K562 (cell line): Measurements from ENCODE around the gene OXSM. TPM values are rescaled to one million over a fixed set of nuclear protein-coding genes. Genes with fewer than 3 reads are reported as not detected.

Experiments used
- CREBBP ChIP-seq: IDR thresholded peaks from one replicate; pipeline ENCODE4 v1.6.1; 2012; ENCODE audit warnings: low read depth, mild to moderate bottlenecking, control low read depth, inconsistent platforms, low read length
- ELF1 ChIP-seq: fragments of 200-800 bp; sonication (Bioruptor generic); IDR thresholded peaks from 2 replicates; pipeline ENCODE4 v1.6.1; 2016; ENCODE audit warnings: missing genetic modification characterization, missing compliant biosample characterization
- FOXA3 ChIP-seq, 2 experiments: fragments of 450-650 bp in 1 of 2; sonication (generic) in 1 of 2; formaldehyde crosslinking; IDR thresholded peaks in 1 of 2; conservative IDR thresholded peaks in 1 of 2; 2 replicates each; pipeline versions ENCODE4 v1.4.0 to v1.8.0; 2020 to 2022; ENCODE audit warnings: mild to moderate bottlenecking in 2 of 2, missing genetic modification reagents in 1 of 2
- FOXO4 ChIP-seq: fragments of 450-650 bp; formaldehyde crosslinking; IDR thresholded peaks from 2 replicates; pipeline ENCODE4 v1.4.0; 2020; ENCODE audit warnings: mild to moderate bottlenecking, moderate library complexity
- HNRNPLL ChIP-seq: fragments of 200-400 bp; formaldehyde crosslinking; IDR thresholded peaks from 2 replicates; pipeline ENCODE4 v1.6.1; 2017; ENCODE audit warnings: low read length, low read depth, mild to moderate bottlenecking; ENCODE audit not compliant: poor library complexity, severe bottlenecking
- JUND ChIP-seq, 2 experiments: IDR thresholded peaks; 2 replicates in 1 of 2; 3 replicates in 1 of 2; pipeline ENCODE4 v1.6.1; 2011; ENCODE audit warnings: borderline replicate concordance in 2 of 2, low read depth in 2 of 2, low read length in 2 of 2, improper control_type of control experiment in 1 of 2, missing biosample characterization in 1 of 2, missing genetic modification characterization in 1 of 2, missing genetic modification reagents in 1 of 2
- MLLT1 ChIP-seq, 2 experiments: fragments of 450-650 bp; IDR thresholded peaks; 2 replicates each; pipeline ENCODE4 v1.6.1; 2016
- NELFE ChIP-seq: IDR thresholded peaks from 2 replicates; pipeline ENCODE4 v1.6.1; 2011; ENCODE audit warnings: mild to moderate bottlenecking; ENCODE audit not compliant: insufficient read depth, insufficient read length
- NONO ChIP-seq, 2 experiments: fragments of 200-400 bp in 1 of 2; fragments of 450-650 bp in 1 of 2; formaldehyde crosslinking in 1 of 2; IDR thresholded peaks; 2 replicates each; pipeline ENCODE4 v1.6.1; 2017; ENCODE audit warnings: low read depth in 2 of 2, mild to moderate bottlenecking in 2 of 2, moderate library complexity in 2 of 2, low read length in 1 of 2
- PCBP1 ChIP-seq: fragments of 200-400 bp; formaldehyde crosslinking; IDR thresholded peaks from 2 replicates; pipeline ENCODE4 v1.6.1; 2018; ENCODE audit warnings: mild to moderate bottlenecking, low read depth, low read length; ENCODE audit not compliant: poor library complexity, severe bottlenecking
- PTRF ChIP-seq: fragments of 450-650 bp; IDR thresholded peaks from 2 replicates; pipeline ENCODE4 v1.6.1; 2016; ENCODE audit warnings: mild to moderate bottlenecking, missing genetic modification characterization, missing compliant biosample characterization
- RBM22 ChIP-seq: fragments of 200-400 bp; formaldehyde crosslinking; IDR thresholded peaks from 2 replicates; pipeline ENCODE4 v1.6.1; 2018; ENCODE audit warnings: low read length, low read depth; ENCODE audit not compliant: poor library complexity, severe bottlenecking
- SFPQ ChIP-seq: fragments of 200-400 bp; formaldehyde crosslinking; IDR thresholded peaks from 2 replicates; pipeline ENCODE4 v1.6.1; 2017; ENCODE audit warnings: mild to moderate bottlenecking, low read depth, low read length, moderate library complexity
- TARDBP ChIP-seq: fragments of 450-650 bp; IDR thresholded peaks from 2 replicates; pipeline ENCODE4 v1.6.1; 2016
- THAP7 ChIP-seq: fragments of 250-450 bp; sonication (Bioruptor Pico); IDR thresholded peaks from 2 replicates; pipeline ENCODE4 v1.5.0; 2021
- ZFPM2 ChIP-seq: fragments of 250-450 bp; sonication (Bioruptor Pico); IDR thresholded peaks from 2 replicates; pipeline ENCODE4 v1.5.1; 2022; ENCODE audit warnings: mild to moderate bottlenecking
- polyA plus RNA-seq, 8 experiments: library from polyadenylated mRNA; depleted of rRNA in 4 of 8; stranded (reverse) in 5 of 8; unstranded in 3 of 8; fragments of >200 nt; fragmentation: Nextera tagmentation in 2 of 8; fragmentation: Illumina TruSeq in 1 of 8; extraction: Ambion mirVana in 2 of 8; extraction: Trizol in 1 of 8; gene quantifications; 2 replicates each; pipeline versions ENCODE4 v1.2.1 to v1.2.3, GENCODE V29; 2011 to 2014; ENCODE audit warnings: inconsistent platforms in 1 of 8, missing spikeins in 1 of 8
- total RNA-seq, 7 experiments: library from RNA; depleted of rRNA in 6 of 7; stranded (reverse); fragments of >200 nt in 6 of 7; fragmentation: Illumina TruSeq in 2 of 7; extraction: Trizol in 2 of 7; gene quantifications; 2 replicates each; pipeline versions ENCODE4 v1.2.1 to v1.2.3, GENCODE V29; 2011 to 2021; ENCODE audit warnings: low replicate concordance in 1 of 7
- TF ChIP-seq, protein P1 (sequence below), 2 experiments: IDR thresholded peaks; 2 replicates each; pipeline ENCODE4 v1.6.1; 2012; ENCODE audit warnings: improper control_type of control experiment in 2 of 2, low read depth in 2 of 2, low read length in 2 of 2, borderline replicate concordance in 1 of 2

Gene OXSM
- total and polyA plus RNA-seq, 9 of the 15 experiments (the other 6 are each of a cell fraction or from before 2014, with no cell fraction given) = 24.0 to 107 (median 34.0) TPM

DNA sequence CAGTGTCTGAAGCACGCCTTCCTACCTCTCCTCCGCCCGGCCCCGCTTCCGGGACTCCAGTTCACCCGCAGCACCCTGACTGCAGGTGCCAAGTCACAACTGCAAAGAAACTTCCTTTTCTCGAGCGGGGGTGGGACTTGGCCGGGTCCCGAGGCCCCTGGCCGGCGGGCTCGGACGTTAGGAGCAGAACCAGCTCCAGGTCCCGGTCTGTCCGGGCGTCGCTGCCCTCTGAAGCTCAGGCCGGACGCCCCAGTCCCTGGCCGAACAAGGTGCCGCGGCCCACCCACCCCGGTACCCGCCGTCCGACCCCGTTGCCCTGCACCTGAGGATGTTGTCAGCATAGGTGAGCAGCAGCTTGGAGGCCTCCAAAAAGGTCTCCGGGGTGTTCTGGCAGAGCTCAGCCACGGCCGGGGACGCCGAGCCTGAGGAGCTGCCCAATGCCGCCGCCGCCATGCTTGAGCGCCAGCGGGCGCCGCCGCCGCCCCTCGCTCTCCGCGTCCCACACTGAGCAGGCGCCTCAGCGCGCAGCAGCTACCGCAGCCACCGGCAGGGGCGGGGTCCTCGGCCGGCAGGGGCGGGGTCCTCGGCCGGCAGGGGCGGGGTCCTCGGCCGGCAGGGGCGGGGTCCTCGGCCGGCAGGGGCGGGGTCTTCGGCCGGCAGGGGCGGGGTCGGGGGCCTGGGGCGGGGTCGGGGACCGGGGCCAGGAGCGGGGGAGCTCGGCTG is 6.8 kb upstream of the OXSM start, which contains the start of gene NGLY1 (continued):
- 0 out of 2 replicates have a peak, but pooled peaks have one; percentile 43 for TF ChIP-seq TARDBP
- peak; percentile 74 for TF ChIP-seq RBM22
- peak; percentile 19 for TF ChIP-seq PCBP1
- peak; percentile 87 for TF ChIP-seq ELF1 (tag)
- 0 out of 2 replicates have a peak, but pooled peaks have one; percentile 9 for TF ChIP-seq JUND (IDR thresholded peaks at IDR 0.05; ENCODE audit: borderline replicate concordance, low read depth, low read length)
- TF ChIP-seq JUND (tag; IDR thresholded peaks at IDR 0.05; ENCODE audit: borderline replicate concordance, low read depth, low read length) = no peak; the same call in 2 of the 3 replicates
- peak; percentile 28; the same call in 1 of the 2 replicates for TF ChIP-seq THAP7
- no peak for TF ChIP-seq SFPQ
- peak; percentile 9 to 16; a peak in 1 of 4 replicates for TF ChIP-seq MLLT1 (IDR thresholded peaks at IDR 0.05)
- TF ChIP-seq, protein P1, sequence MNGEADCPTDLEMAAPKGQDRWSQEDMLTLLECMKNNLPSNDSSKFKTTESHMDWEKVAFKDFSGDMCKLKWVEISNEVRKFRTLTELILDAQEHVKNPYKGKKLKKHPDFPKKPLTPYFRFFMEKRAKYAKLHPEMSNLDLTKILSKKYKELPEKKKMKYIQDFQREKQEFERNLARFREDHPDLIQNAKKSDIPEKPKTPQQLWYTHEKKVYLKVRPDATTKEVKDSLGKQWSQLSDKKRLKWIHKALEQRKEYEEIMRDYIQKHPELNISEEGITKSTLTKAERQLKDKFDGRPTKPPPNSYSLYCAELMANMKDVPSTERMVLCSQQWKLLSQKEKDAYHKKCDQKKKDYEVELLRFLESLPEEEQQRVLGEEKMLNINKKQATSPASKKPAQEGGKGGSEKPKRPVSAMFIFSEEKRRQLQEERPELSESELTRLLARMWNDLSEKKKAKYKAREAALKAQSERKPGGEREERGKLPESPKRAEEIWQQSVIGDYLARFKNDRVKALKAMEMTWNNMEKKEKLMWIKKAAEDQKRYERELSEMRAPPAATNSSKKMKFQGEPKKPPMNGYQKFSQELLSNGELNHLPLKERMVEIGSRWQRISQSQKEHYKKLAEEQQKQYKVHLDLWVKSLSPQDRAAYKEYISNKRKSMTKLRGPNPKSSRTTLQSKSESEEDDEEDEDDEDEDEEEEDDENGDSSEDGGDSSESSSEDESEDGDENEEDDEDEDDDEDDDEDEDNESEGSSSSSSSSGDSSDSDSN (IDR thresholded peaks at IDR 0.05; ENCODE audit: borderline replicate concordance in 1 of 2, low read depth in 2 of 2, low read length in 2 of 2) = peak; percentile 65 to 83; a peak in 3 of 4 replicates
- no peak for TF ChIP-seq PTRF (tag)
- no peak for TF ChIP-seq CREBBP
- TF ChIP-seq ZFPM2 (CRISPR knock-in tag) = 0 out of 2 replicates have a peak, but pooled peaks have one; percentile 40
- TF ChIP-seq FOXA3 (CRISPR knock-in tag; conservative IDR thresholded peaks at IDR 0.05 in 1 of 2, IDR thresholded peaks at IDR 0.05 in 1 of 2) = 0 out of 4 replicates have a peak, but pooled peaks of 1 of the 2 experiments have one; percentile 19
- peak; percentile 11 for TF ChIP-seq HNRNPLL
- peak; percentile 31 for TF ChIP-seq NELFE
- TF ChIP-seq FOXO4 (CRISPR knock-in tag) = no peak
- peak in 1 of 2 experiments; percentile 94; a peak in 2 of 4 replicates for TF ChIP-seq NONO (IDR thresholded peaks at IDR 0.05; ENCODE audit: low read depth in 2 of 2, low read length in 1 of 2)
